Measurements from ENCODE around the gene PHRF1. TPM values are rescaled to one million over a fixed set of nuclear protein-coding genes. Genes with fewer than 3 reads are reported as not detected.
"Not testable (repeated sequence)": the region's sequence is repeated elsewhere in the genome, so short reads cannot be mapped to it uniquely, and the experiment has no call there.

PHRF1 gene
- total RNA-seq, 2 experiments from 2014 or later: 60.2 to 62.0 TPM

- Mint-ChIP-seq H3K27me3 (no peaks in the 10 kb centered on the region), H3K4me3 (no peak overlapping the region), H3K36me3 (peaks cover 5% of the 10 kb centered on the region), H3K9me3 (ENCODE audit: low read depth) (no peaks in the 10 kb centered on the region), H3K4me1 (peaks cover 22% of the 10 kb centered on the region), H3K27ac (no peak overlapping the region)
- DNase-seq (no peak), ATAC-seq (no peak)
- CTCF ChIA-PET: interaction anchor here (1.1 to 1.8 kb wide), 2 partner anchors 9 to 47 kb away, joined by 3 to 6 read pairs; partner anchors contain the start of gene PHRF1
These were observed 10.3 kb upstream of the PHRF1 start for GRCh38 chr11:565921-566509.

- H3K9me3 Mint-ChIP-seq (ENCODE audit: low read depth): no peaks in the 10 kb centered on the region
- no peak for ATAC-seq
- H3K4me1 Mint-ChIP-seq: peaks cover 16% of the 10 kb centered on the region
- H3K27me3 Mint-ChIP-seq: no peaks in the 10 kb centered on the region
- H3K4me3 Mint-ChIP-seq: peak overlapping the region; percentile 80
- DNase-seq: peak; percentile 40
- peaks cover 5% of the 10 kb centered on the region for H3K36me3 Mint-ChIP-seq
- no peak overlapping the region for H3K27ac Mint-ChIP-seq
- CTCF ChIA-PET: interaction anchor here (1.1 to 2.9 kb wide), 4 partner anchors 8 to 133 kb away, joined by 3 to 14 read pairs (median 4); partner anchors contain the start of gene PHRF1
These were observed 9.2 kb upstream of the PHRF1 start for GRCh38 chr11:567011-567628.

- DNase-seq: peak; percentile 40
- Mint-ChIP-seq H3K4me1 (peaks cover 16% of the 10 kb centered on the region), H3K27ac (peak overlapping the region; percentile 46), H3K36me3 (peaks cover 5% of the 10 kb centered on the region), H3K9me3 (ENCODE audit: low read depth) (no peaks in the 10 kb centered on the region), H3K27me3 (no peaks in the 10 kb centered on the region), H3K4me3 (peak overlapping the region; percentile 80)
- ATAC-seq: no peak
- CTCF ChIA-PET: interaction anchor here (1.0 to 2.9 kb wide), 4 partner anchors 13 to 132 kb away, joined by 3 to 14 read pairs (median 4); no protein-coding TSS in a partner anchor
These were observed 8.5 kb upstream of the PHRF1 start for GRCh38 chr11:567629-568292.

- H3K4me3 Mint-ChIP-seq: peak overlapping the region; percentile 80
- peak overlapping the region; percentile 75 for H3K27ac Mint-ChIP-seq
- DNase-seq (peak; percentile 96), ATAC-seq (peak; percentile 94)
- CTCF ChIA-PET: interaction anchor here (1.0 to 2.9 kb wide), 5 partner anchors 14 to 162 kb away, joined by 3 to 14 read pairs (median 3); no protein-coding TSS in a partner anchor
- H3K27me3 Mint-ChIP-seq: peaks cover 5% of the 10 kb centered on the region
- H3K4me1 Mint-ChIP-seq: peaks cover 16% of the 10 kb centered on the region
- peaks cover 4% of the 10 kb centered on the region for H3K36me3 Mint-ChIP-seq
- H3K9me3 Mint-ChIP-seq (ENCODE audit: low read depth): no peaks in the 10 kb centered on the region
These were observed 7.7 kb upstream of the PHRF1 start for GRCh38 chr11:568306-569157.

GRCh38 chr11:569158-569885 lies 6.9 kb upstream of the PHRF1 start:
- H3K36me3 Mint-ChIP-seq: peaks cover 4% of the 10 kb centered on the region
- ATAC-seq (no peak), DNase-seq (no peak)
- H3K4me1 Mint-ChIP-seq: peaks cover 19% of the 10 kb centered on the region
- peak overlapping the region; percentile 73 for H3K4me3 Mint-ChIP-seq
- H3K9me3 Mint-ChIP-seq (ENCODE audit: low read depth): no peaks in the 10 kb centered on the region
- CTCF ChIA-PET: interaction anchor here (1.0 to 2.9 kb wide), 4 partner anchors 14 to 162 kb away, joined by 3 to 14 read pairs (median 4); no protein-coding TSS in a partner anchor
- H3K27me3 Mint-ChIP-seq: peaks cover 11% of the 10 kb centered on the region
- H3K27ac Mint-ChIP-seq: peak overlapping the region; percentile 75

GRCh38 chr11:571802-572185 lies 4.5 kb upstream of the PHRF1 start:
- peaks cover 4% of the 10 kb centered on the region for H3K36me3 Mint-ChIP-seq
- H3K9me3 Mint-ChIP-seq (ENCODE audit: low read depth): no peaks in the 10 kb centered on the region
- H3K4me3 Mint-ChIP-seq: no peak overlapping the region
- ATAC-seq (no peak), DNase-seq (no peak)
- peaks cover 21% of the 10 kb centered on the region for H3K27me3 Mint-ChIP-seq
- CTCF ChIA-PET: no interaction called here
- no peak overlapping the region for H3K27ac Mint-ChIP-seq
- H3K4me1 Mint-ChIP-seq: peaks cover 24% of the 10 kb centered on the region

GRCh38 chr11:573146-573759 lies 3.0 kb upstream of the PHRF1 start:
- CTCF ChIA-PET: no interaction called here
- Mint-ChIP-seq H3K9me3 (ENCODE audit: low read depth) (no peaks in the 10 kb centered on the region), H3K4me1 (peaks cover 26% of the 10 kb centered on the region), H3K36me3 (peaks cover 7% of the 10 kb centered on the region), H3K27ac (no peak overlapping the region), H3K27me3 (peaks cover 21% of the 10 kb centered on the region), H3K4me3 (no peak overlapping the region)
- DNase-seq (no peak), ATAC-seq (no peak)

- H3K9me3 Mint-ChIP-seq (ENCODE audit: low read depth); ATAC-seq; H3K36me3 Mint-ChIP-seq; DNase-seq: not testable (repeated sequence)
- peak overlapping the region; percentile 40 for H3K27ac Mint-ChIP-seq
- H3K27me3 Mint-ChIP-seq: peaks cover 21% of the 10 kb centered on the region
- peaks cover 34% of the 10 kb centered on the region for H3K4me1 Mint-ChIP-seq
- peak overlapping the region; percentile 77 for H3K4me3 Mint-ChIP-seq
- CTCF ChIA-PET: interaction anchor here (2.7 kb wide), 1 partner anchor 55 kb away, joined by 7 read pairs; no protein-coding TSS in a partner anchor
These were observed 2.2 kb upstream of the PHRF1 start for GRCh38 chr11:574031-574570.

GRCh38 chr11:574632-575312 lies 1.5 kb upstream of the PHRF1 start:
- H3K36me3 Mint-ChIP-seq: peaks cover 7% of the 10 kb centered on the region
- CTCF ChIA-PET: interaction anchor here (1.5 to 2.7 kb wide), 5 partner anchors 9 to 152 kb away, joined by 4 to 8 read pairs (median 7); partner anchors contain the start of genes DEAF1 and TMEM80
- peak overlapping the region; percentile 77 for H3K4me3 Mint-ChIP-seq
- peaks cover 21% of the 10 kb centered on the region for H3K27me3 Mint-ChIP-seq
- no peak for ATAC-seq
- no peaks in the 10 kb centered on the region for H3K9me3 Mint-ChIP-seq (ENCODE audit: low read depth)
- peak overlapping the region; percentile 47 for H3K27ac Mint-ChIP-seq
- H3K4me1 Mint-ChIP-seq: peaks cover 41% of the 10 kb centered on the region
- DNase-seq: no peak

GRCh38 chr11:575313-575995 lies 816 bp upstream of the PHRF1 start:
- peak overlapping the region; percentile 47 for H3K27ac Mint-ChIP-seq
- peaks cover 7% of the 10 kb centered on the region for H3K36me3 Mint-ChIP-seq
- H3K9me3 Mint-ChIP-seq (ENCODE audit: low read depth): no peaks in the 10 kb centered on the region

More at GRCh38 chr11:575313-575995, 816 bp upstream of the PHRF1 start:
- Mint-ChIP-seq H3K4me3 (peak overlapping the region; percentile 77), H3K27me3 (peaks cover 21% of the 10 kb centered on the region), H3K4me1 (peaks cover 45% of the 10 kb centered on the region)
- DNase-seq (no peak), ATAC-seq (peak; percentile 53)
- CTCF ChIA-PET: interaction anchor here (0.7 to 2.7 kb wide), 8 partner anchors 9 to 151 kb away, joined by 3 to 12 read pairs (median 6); partner anchors contain the start of genes DEAF1 and TMEM80

Data from activated CD8-positive, alpha-beta memory T cell treated with anti-CD3 and anti-CD28 coated beads, Interleukin-2, amount 10 ng/mL, durations not matched to agents 7 days and 5 days (primary cell).